Endometrium (tissue), 2 donors: ENCODE data around the gene GALNT2.

ENCODE experiments used
- FAIRE-seq: peaks from 2 replicates; lab custom pipeline; 2012; peaks lifted over from hg19 to GRCh38; lab: Jason Lieb, UNC
- donor health status: control.
- donor health status: control.

Gene GALNT2

GRCh38 chr1:230050973-230051735 lies 15.9 kb upstream of the GALNT2 start:
- FAIRE-seq = no peak

- no peak for FAIRE-seq
Measured at GRCh38 chr1:230052018-230052417, 15.0 kb upstream of the GALNT2 start.

GRCh38 chr1:230052665-230053064 lies 14.4 kb upstream of the GALNT2 start:
- FAIRE-seq = no peak

GRCh38 chr1:230054092-230054749 lies 12.8 kb upstream of the GALNT2 start:
- FAIRE-seq = no peak

GRCh38 chr1:230056098-230056497 lies 10.9 kb upstream of the GALNT2 start:
- FAIRE-seq = no peak

- no peak for FAIRE-seq
Measured at GRCh38 chr1:230057100-230057499, 9.9 kb upstream of the GALNT2 start.

- no peak for FAIRE-seq
Measured at GRCh38 chr1:230057681-230058565, 9.1 kb upstream of the GALNT2 start.

GRCh38 chr1:230058626-230059025 lies 8.4 kb upstream of the GALNT2 start:
- no peak for FAIRE-seq

- peak; percentile 70 for FAIRE-seq
Measured at GRCh38 chr1:230061801-230062200, 5.2 kb upstream of the GALNT2 start.

- no peak for FAIRE-seq
Measured at GRCh38 chr1:230062521-230062920, 4.5 kb upstream of the GALNT2 start.

GRCh38 chr1:230064283-230064682 lies 2.8 kb upstream of the GALNT2 start:
- no peak for FAIRE-seq

- FAIRE-seq = peak; percentile 75
Measured at GRCh38 chr1:230065161-230065560, 1.9 kb upstream of the GALNT2 start.

GRCh38 chr1:230065571-230065970 lies 1.5 kb upstream of the GALNT2 start:
- no peak for FAIRE-seq

GRCh38 chr1:230066031-230066430 lies 1.0 kb upstream of the GALNT2 start:
- FAIRE-seq = no peak

GRCh38 chr1:230067419-230067870 lies 407 bp downstream of the GALNT2 start:
- no peak for FAIRE-seq

GRCh38 chr1:230067871-230068620 lies 1.0 kb downstream of the GALNT2 start:
- FAIRE-seq = no peak

- no peak for FAIRE-seq
Measured at GRCh38 chr1:230068621-230068873, 1.5 kb downstream of the GALNT2 start.

- no peak for FAIRE-seq
Measured at GRCh38 chr1:230068952-230069684, 2.1 kb downstream of the GALNT2 start.

GRCh38 chr1:230069796-230070195 lies 2.8 kb downstream of the GALNT2 start:
- FAIRE-seq = no peak

GRCh38 chr1:230070321-230071208 lies 3.5 kb downstream of the GALNT2 start:
- FAIRE-seq = no peak
